H1 (cell line): Measurements from ENCODE around the gene FIG4. TPM values are rescaled to one million over a fixed set of nuclear protein-coding genes. Genes with fewer than 3 reads are reported as not detected.
"Not testable (repeated sequence)": the region's sequence is repeated elsewhere in the genome, so short reads cannot be mapped to it uniquely, and the experiment has no call there.

ENCODE experiments used
- CTCF ChIA-PET: fragments of 300-600 bp; sonication (Branson Sonifier 250); formaldehyde crosslinking; loops from one replicate; lab custom pipeline; 2021; ENCODE audit not compliant: partially characterized antibody; lab: Charles Lee
- POLR2A ChIA-PET: fragments of 300-600 bp; sonication (Branson Sonifier 250); formaldehyde crosslinking; loops from one replicate; lab custom pipeline; 2021; ENCODE audit warnings: inconsistent platforms; ENCODE audit not compliant: partially characterized antibody; lab: Charles Lee
- DNase-seq, 2 experiments: peaks; one replicate each; pipeline versions ENCODE4 v3.0.0 to v3.0.0-alpha.2; 2010 to 2022; ENCODE audit warnings: low spot score in 2 of 2, low read depth in 1 of 2, mixed read lengths in 1 of 2
- FAIRE-seq: peaks from 2 replicates; lab custom pipeline; 2011; peaks lifted over from hg19 to GRCh38; lab: Jason Lieb, UNC
- H2AFZ ChIP-seq: 2 replicates; pipeline ENCODE4 v1.8.1; 2012; ENCODE audit warnings: low read length, inconsistent platforms
- H2AK5ac ChIP-seq: 2 replicates; pipeline ENCODE4 v1.6.1; 2013; ENCODE audit warnings: low read depth, low read length
- H2BK120ac ChIP-seq: replicated peaks from 2 replicates; pipeline ENCODE3; 2013; ENCODE audit warnings: low read depth, low read length, inconsistent platforms
- H2BK12ac ChIP-seq: 2 replicates; pipeline ENCODE4 v1.6.1; 2013; ENCODE audit warnings: low read depth, low read length
- H2BK15ac ChIP-seq: 2 replicates; pipeline ENCODE4 v1.6.1; 2013; ENCODE audit warnings: low read length
- H2BK20ac ChIP-seq: 2 replicates; pipeline ENCODE4 v1.6.1; 2013; ENCODE audit warnings: low read length
- H2BK5ac ChIP-seq: 2 replicates; pipeline ENCODE4 v1.6.1; 2013; ENCODE audit warnings: low read depth, low read length
- H3K14ac ChIP-seq: 2 replicates; pipeline ENCODE4 v1.6.1; 2013; ENCODE audit warnings: inconsistent platforms; ENCODE audit not compliant: insufficient read length
- H3K18ac ChIP-seq: 2 replicates; pipeline ENCODE4 v1.6.1; 2013; ENCODE audit warnings: low read length; ENCODE audit errors: extremely low read depth
- H3K23ac ChIP-seq: 2 replicates; pipeline ENCODE4 v1.6.1; 2013; ENCODE audit warnings: inconsistent platforms; ENCODE audit not compliant: insufficient read length
- H3K23me2 ChIP-seq: 2 replicates; pipeline ENCODE4 v1.6.1; 2013; ENCODE audit warnings: low read depth, low read length
- H3K27ac ChIP-seq: 2 replicates; pipeline ENCODE4 v1.6.1; 2011; ENCODE audit warnings: low read depth, low read length, inconsistent platforms
- H3K27me3 ChIP-seq, 4 experiments: replicated peaks in 1 of 4; 1 replicate in 1 of 4; 2 replicates in 3 of 4; pipeline versions ENCODE4 v1.6.1 to v1.8.1; 2011 to 2013; ENCODE audit warnings: low read length in 3 of 4, mild to moderate bottlenecking in 3 of 4, inconsistent platforms in 2 of 4, mixed read lengths in 2 of 4, moderate library complexity in 1 of 4; ENCODE audit not compliant: control insufficient read depth in 3 of 4, insufficient read depth in 3 of 4; ENCODE audit errors: extremely low read depth in 1 of 4
- H3K36me3 ChIP-seq, 4 experiments: 2 replicates each; pipeline versions ENCODE4 v1.6.1 to v1.8.1; 2011 to 2013; ENCODE audit warnings: mild to moderate bottlenecking in 4 of 4, low read length in 3 of 4, moderate library complexity in 2 of 4, control low read depth in 1 of 4, inconsistent platforms in 1 of 4; ENCODE audit not compliant: insufficient read depth in 4 of 4, control insufficient read depth in 2 of 4
- H3K4ac ChIP-seq: replicated peaks from 2 replicates; pipeline ENCODE3; 2013; ENCODE audit warnings: low read length, low read depth, mixed read lengths, inconsistent platforms; ENCODE audit not compliant: insufficient read length
- H3K4me1 ChIP-seq, 4 experiments: replicated peaks in 1 of 4; 1 replicate in 1 of 4; 2 replicates in 3 of 4; pipeline versions ENCODE4 v1.6.1 to v1.8.1; 2011 to 2013; ENCODE audit warnings: low read length in 3 of 4, inconsistent platforms in 2 of 4, mixed read lengths in 1 of 4; ENCODE audit not compliant: insufficient read depth in 4 of 4, control insufficient read depth in 3 of 4
- H3K4me2 ChIP-seq, 2 experiments: 2 replicates each; pipeline versions ENCODE4 v1.6.1 to v1.8.1; 2011 to 2013; ENCODE audit warnings: low read depth in 2 of 2, low read length in 2 of 2, control low read depth in 1 of 2, inconsistent platforms in 1 of 2, mild to moderate bottlenecking in 1 of 2; ENCODE audit not compliant: insufficient read depth in 1 of 2
- H3K4me3 ChIP-seq, 4 experiments: fragments of 200-600, 300-600 bp in 1 of 4; sonication (generic), shearing (Covaris generic), sonication (Bioruptor Twin) in 1 of 4; 2 replicates each; pipeline versions ENCODE4 v1.5.1 to v1.8.1; 2011 to 2016; ENCODE audit warnings: low read length in 4 of 4, low read depth in 3 of 4, control low read depth in 2 of 4, inconsistent platforms in 2 of 4, mild to moderate bottlenecking in 2 of 4, mixed read lengths in 1 of 4, moderate library complexity in 1 of 4; ENCODE audit not compliant: insufficient read depth in 2 of 4; ENCODE audit errors: extremely low read depth in 1 of 4
- H3K56ac ChIP-seq: replicated peaks from 2 replicates; pipeline ENCODE3; 2013; ENCODE audit warnings: low read depth, mild to moderate bottlenecking, mixed read lengths, low read length, inconsistent platforms; ENCODE audit not compliant: insufficient read length
- H3K79me1 ChIP-seq: 2 replicates; pipeline ENCODE4 v1.6.1; 2013; ENCODE audit warnings: low read depth, low read length, control low read depth
- H3K79me2 ChIP-seq, 2 experiments: 2 replicates each; pipeline versions ENCODE4 v1.6.1 to v1.8.1; 2012 to 2013; ENCODE audit warnings: low read length in 2 of 2, mild to moderate bottlenecking in 2 of 2, inconsistent platforms in 1 of 2; ENCODE audit not compliant: insufficient read depth in 2 of 2, control insufficient read depth in 1 of 2
- H3K9ac ChIP-seq, 4 experiments: replicated peaks in 1 of 4; 1 replicate in 1 of 4; 2 replicates in 3 of 4; pipeline versions ENCODE4 v1.6.1 to v1.8.1; 2011 to 2013; ENCODE audit warnings: low read depth in 3 of 4, low read length in 3 of 4, control low read depth in 2 of 4, mild to moderate bottlenecking in 2 of 4, moderate library complexity in 2 of 4, inconsistent platforms in 1 of 4; ENCODE audit errors: extremely low read depth in 1 of 4
- H3K9me3 ChIP-seq, 2 experiments: 2 replicates each; pipeline versions ENCODE4 v1.6.1 to v1.8.1; 2012 to 2013; ENCODE audit warnings: mild to moderate bottlenecking in 2 of 2, moderate library complexity in 2 of 2, control low read depth in 1 of 2, inconsistent platforms in 1 of 2, low read depth in 1 of 2, low read length in 1 of 2, mixed read lengths in 1 of 2; ENCODE audit not compliant: insufficient read depth in 2 of 2
- H4K20me1 ChIP-seq, 2 experiments: replicated peaks in 1 of 2; 2 replicates each; pipeline versions ENCODE3 to v1.8.1; 2011 to 2013; ENCODE audit warnings: inconsistent platforms in 2 of 2, low read length in 2 of 2, mild to moderate bottlenecking in 1 of 2; ENCODE audit not compliant: insufficient read depth in 2 of 2, control insufficient read depth in 1 of 2
- H4K5ac ChIP-seq: 2 replicates; pipeline ENCODE4 v1.6.1; 2013; ENCODE audit warnings: low read length, low read depth, mixed read lengths, inconsistent platforms; ENCODE audit not compliant: insufficient read length
- H4K8ac ChIP-seq: 2 replicates; pipeline ENCODE4 v1.8.0; 2013; ENCODE audit warnings: mild to moderate bottlenecking, moderate library complexity, low read length, inconsistent platforms; ENCODE audit not compliant: insufficient read depth; ENCODE audit errors: extremely low read depth
- H4K91ac ChIP-seq: replicated peaks from 2 replicates; pipeline ENCODE3; 2013; ENCODE audit warnings: low read length, mixed read lengths, inconsistent platforms; ENCODE audit not compliant: insufficient read length
- WGBS, 2 experiments: shearing (Covaris generic) in 1 of 2; methylation state at CpG; one replicate each; pipeline versions ENCODE4 v1.1.6 to v1.1.7; 2013 to 2015; ENCODE audit warnings: low lambda C conversion rate in 2 of 2, mixed read lengths in 2 of 2, inconsistent platforms in 1 of 2, low coverage in 1 of 2, missing lambda C conversion rate in 1 of 2; ENCODE audit not compliant: insufficient replicate concordance in 2 of 2, insufficient coverage in 1 of 2, insufficient read length in 1 of 2; ENCODE audit errors: extremely low coverage in 1 of 2, missing lambda C conversion rate in 1 of 2; 5-methylcytosine and 5-hydroxymethylcytosine counted together
- polyA plus RNA-seq, 7 experiments: library from polyadenylated mRNA; depleted of rRNA in 3 of 7; stranded (reverse) in 5 of 7; unstranded in 2 of 7; fragments of >200 nt in 5 of 7; fragments of 200-250 nt in 2 of 7; gene quantifications; 1 replicate in 5 of 7; 2 replicates in 1 of 7; 4 replicates in 1 of 7; pipeline versions ENCODE4 v1.2.1 to v1.2.3, GENCODE V29; 2011 to 2013; ENCODE audit warnings: missing spikeins in 2 of 7, mixed read lengths in 2 of 7
- total RNA-seq: library from RNA; stranded (reverse); fragmentation: NEBNext Ultra II Directional; extraction: Animal tissue kit (Norgen Biotek cat#: 25700); gene quantifications from 2 replicates; pipeline ENCODE4 v1.2.1, GENCODE V29; 2021

FIG4 gene
- total and polyA plus RNA-seq, 2 of the 8 experiments (the other 6 are each of a cell fraction or from before 2014, with no cell fraction given) = 11.8 to 21.9 TPM

DNA sequence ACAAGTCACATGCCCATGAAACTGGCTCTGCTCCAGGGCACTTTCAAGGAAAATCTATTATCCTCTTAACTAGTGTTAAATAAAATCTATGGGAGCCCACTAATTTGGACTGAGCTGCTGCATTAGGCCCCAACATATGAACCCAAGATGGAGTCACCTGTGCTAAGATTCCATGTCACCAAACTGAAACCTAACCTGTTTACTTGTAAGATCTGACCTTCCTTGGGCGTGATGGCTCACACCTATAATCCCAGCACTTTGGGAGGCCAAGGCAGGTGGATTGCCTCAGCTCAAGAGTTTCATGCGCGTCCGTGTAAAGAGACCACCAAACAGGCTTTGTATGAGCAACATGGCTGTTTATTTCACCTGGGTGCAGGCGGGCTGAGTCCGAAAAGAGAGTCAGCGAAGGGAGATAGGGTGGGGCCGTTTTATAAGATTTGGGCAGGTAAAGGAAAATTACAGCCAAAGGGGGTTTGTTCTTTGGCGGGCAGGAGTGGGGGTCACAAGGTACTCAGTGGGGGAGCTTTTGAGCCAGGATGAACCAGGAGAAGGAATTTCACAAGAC, 164.5 kb downstream of the FIG4 start:
- not testable (repeated sequence) for H2AK5ac ChIP-seq, H3K79me2 ChIP-seq, H3K4ac ChIP-seq, H3K14ac ChIP-seq, H3K79me1 ChIP-seq, H3K27ac ChIP-seq, H3K36me3 ChIP-seq, H3K27me3 ChIP-seq, H3K23ac ChIP-seq, H4K8ac ChIP-seq, H2BK15ac ChIP-seq, H3K23me2 ChIP-seq, H3K9ac ChIP-seq, H3K56ac ChIP-seq, H4K5ac ChIP-seq, H3K4me3 ChIP-seq, H3K9me3 ChIP-seq, H3K4me1 ChIP-seq, H3K4me2 ChIP-seq, FAIRE-seq, H2AFZ ChIP-seq, H4K20me1 ChIP-seq
- CTCF ChIA-PET = interaction anchor here (1.2 to 2.2 kb wide), 3 partner anchors 16 to 184 kb away, joined by 3 to 11 read pairs (median 4); no protein-coding TSS in a partner anchor
- 84% methylated on average over 9 of the region's 9 CpGs; no CpG with 5 or more reads in 1 of the 2 experiments for WGBS, 2 experiments
- Histone ChIP-seq H2BK20ac (peak overlapping the region; percentile 74; the same call in 1 of the 2 replicates), H2BK120ac (peak overlapping the region; percentile 18), H2BK5ac (peak overlapping the region; percentile 95), H2BK12ac (peak overlapping the region; percentile 85; the same call in 1 of the 2 replicates), H4K91ac (peak overlapping the region; percentile 19), H3K18ac (peak overlapping the region; percentile 19; the same call in 1 of the 2 replicates)
- POLR2A ChIA-PET = interaction anchor here (0.6 to 1.2 kb wide), 2 partner anchors 17 to 89 kb away, joined by 3 read pairs; no protein-coding TSS in a partner anchor
- peak in 1 of 2 experiments; percentile 50 for DNase-seq
